CD4-positive, alpha-beta T cell treated with Interleukin-6 at 100 ng/mL for 8 hours (primary cell): ENCODE measurements around the gene CGB5.
"Not testable (repeated sequence)": the region's sequence is repeated elsewhere in the genome, so short reads cannot be mapped to it uniquely, and the experiment has no call there.

ENCODE experiments used
- DNase-seq: peaks from one replicate; pipeline ENCODE4 v3.0.0-alpha.2; 2020; ENCODE audit warnings: mixed read lengths, low spot score

CGB5 gene

DNA sequence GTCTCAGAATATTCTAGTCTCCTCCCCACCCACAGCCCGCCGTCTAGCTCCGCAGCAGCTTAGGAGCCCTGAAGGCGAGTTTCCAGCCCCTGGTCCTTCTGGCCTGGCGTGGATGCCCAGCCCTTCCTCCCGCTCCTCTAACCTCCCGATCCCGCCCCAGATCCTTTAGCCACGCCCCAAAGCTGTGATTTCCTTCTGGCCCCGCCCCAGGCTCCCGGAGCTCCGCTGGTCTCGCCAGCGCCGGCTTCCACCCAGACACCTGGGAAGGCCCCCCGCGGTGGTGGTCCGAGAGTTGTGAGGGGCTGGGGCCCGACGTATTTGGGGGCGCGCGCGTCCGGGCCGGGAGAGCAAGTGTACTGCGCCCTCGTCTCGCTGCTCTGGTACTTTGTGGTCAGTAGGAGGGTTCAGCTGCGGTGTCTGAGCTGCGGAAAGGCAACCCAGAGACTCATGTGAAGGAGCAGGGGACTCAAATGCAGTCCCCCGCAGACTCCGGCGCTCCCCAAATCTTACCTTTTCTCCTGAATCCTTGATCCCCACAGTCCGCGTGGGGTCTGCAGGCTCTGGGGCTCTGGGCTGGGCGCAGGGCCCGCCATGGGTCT, 14.1 kb downstream of the CGB5 start, which contains the start of gene CGB7:
CGB7 (minus strand) TSS at position 114 of the 599 bp plus-strand sequence. CDS start 2,374 bp downstream, outside the sequence.
- DNase-seq: peak; percentile 25

DNA sequence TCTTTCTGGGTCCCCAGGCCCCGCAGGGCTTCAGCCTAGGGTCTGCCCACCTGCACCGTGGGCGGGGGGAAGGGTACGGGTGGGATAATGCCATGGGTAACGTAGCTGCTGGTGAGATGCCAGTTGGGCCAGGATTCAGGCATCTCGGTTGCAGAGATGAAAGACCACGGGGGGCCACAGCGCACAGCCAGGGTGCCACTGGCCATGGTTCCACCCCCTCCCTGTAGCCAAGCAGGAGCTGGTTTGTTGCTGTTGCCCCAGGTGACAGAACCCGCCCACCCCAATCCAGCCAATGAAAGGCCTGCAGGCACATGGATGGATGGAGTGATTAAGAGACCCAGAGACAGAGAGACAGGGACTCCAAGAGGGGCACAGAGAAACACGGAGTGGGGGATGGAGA, 14.9 kb downstream of the CGB5 start:
- no peak for DNase-seq

DNA sequence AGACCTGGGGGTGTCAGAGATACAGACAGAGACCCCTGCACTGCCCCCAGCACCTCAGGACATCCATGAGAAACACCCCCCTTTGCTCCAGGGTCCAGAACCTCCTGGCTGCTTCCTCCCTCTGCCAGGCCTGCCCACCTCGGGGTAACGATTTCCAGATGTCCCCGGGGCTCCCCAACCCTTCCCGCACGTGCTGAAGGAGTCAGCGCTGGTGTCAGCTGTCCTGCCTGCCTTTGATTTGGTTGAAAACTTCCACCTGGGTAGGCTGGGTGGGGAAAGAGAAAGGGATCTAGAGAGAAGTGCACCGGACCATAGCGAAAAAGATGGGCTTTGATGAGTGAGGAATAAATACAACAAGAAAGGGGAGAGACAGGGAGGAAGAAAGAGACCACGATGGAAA, 15.4 kb downstream of the CGB5 start:
- DNase-seq: no peak

DNA sequence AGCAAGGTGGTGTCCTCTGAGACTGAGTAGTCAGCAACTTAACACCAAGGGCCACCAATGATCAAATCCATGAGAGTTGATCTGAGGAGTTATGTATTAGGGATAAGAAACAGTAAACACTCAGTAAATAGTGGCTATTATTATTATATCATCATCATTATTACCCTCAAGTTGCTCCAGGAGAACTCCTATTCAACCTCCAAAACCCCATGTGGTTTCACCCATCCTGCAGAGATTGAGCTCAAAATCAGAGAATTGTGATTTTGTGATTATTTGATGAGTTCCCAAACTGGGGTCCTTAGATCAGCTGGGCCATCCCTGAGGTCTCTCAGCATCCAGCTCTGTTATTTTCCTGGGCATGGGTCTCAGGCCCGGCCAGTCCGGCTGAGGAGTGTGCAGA, 17.4 kb downstream of the CGB5 start:
- no peak for DNase-seq

DNA sequence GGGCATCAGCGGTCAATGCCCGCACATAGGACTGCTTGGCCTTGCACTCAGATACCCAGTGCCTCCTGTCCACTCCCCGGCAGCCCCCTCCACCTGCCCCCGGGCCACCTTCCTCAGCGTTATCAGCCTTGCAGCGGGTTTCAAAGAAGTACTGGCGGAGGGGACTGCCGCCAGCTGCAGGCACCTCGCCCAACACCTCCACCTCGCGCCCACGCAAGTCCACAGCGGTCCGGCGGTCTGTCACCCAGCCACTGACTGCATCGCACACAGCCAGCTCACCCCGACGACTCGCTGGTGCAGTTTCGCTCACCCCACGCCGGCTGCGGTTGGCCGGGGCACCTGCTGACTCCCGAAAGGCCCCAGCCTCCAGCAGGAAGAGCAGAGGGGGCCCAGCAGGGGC, 17.8 kb downstream of the CGB5 start:
- DNase-seq: no peak

DNA sequence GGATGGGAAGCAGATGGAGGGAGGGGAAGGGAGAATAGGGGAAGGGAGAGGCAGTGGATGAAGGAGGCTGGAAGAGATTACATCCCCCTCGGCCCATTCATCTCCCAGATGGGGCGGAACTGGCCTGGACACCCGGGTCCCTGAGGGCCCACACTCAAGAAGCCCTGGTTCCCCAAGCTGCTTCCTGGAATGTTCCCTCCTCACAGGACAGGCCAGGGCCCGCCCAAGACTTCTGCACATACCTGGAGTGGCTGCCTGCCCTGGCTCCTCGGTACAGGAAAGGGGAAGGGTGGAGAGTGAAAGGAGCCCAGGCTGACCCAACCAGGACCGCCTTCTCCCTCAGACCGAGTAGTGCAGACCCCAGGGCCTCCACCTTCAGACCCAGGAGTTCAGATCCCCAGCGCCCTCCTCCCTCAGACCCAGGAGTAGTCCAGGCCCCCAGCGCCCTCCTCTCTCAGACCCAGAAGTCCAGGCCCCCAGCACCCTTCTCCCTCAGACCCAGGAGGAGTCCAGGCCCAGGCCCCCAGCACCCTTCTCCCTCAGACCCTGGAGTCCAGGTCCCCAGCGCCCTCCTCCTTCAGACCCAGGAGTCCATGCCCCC, 20.5 kb downstream of the CGB5 start:
- DNase-seq: no peak

DNA sequence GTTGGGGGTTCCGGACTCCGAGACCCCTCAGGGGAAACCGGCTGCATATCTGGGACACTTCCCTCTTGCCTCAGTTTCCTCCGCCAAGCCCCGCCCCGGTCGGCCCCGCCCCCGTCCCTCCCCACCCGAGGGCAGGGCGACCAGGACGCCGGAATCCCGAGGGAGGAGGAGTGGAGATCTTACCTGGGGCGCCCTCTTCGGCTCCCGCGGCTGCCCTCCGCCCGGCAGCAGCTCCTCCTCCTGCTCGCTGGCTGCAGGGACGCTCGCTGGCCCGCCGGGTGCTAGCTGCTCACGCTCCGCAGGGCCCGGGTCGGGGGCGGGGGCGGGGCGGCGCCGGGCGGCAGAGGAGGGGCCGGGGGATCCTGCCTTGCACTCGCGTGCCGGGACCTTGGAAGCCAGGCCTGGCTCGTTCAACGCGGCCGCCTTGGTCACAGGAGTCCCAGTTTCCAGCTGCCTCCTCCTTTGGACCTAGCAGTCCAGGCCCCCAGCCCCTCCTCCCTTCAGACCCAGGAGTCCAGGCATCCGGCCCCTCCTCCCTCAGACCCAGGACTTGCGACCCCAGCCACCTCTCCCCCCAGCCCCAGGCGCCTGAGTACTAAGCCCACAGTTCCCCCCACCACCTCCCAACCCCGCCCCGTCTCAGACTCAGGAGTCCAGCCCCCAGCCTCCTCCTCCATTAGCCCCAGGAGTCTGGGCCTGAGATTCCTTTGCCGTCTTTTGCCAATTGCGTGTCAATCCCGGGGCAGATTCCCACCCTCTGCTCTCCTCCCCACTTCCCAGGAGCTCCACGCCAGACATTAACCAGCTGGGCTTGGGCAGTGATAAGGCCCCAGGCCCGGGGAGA, 21.3 kb downstream of the CGB5 start, which contains the start of gene NTF4:
NTF4 (minus strand) TSS at position 51 of the 844 bp plus-strand sequence. CDS start 2,821 bp downstream, outside the sequence.
- DNase-seq: no peak

DNA sequence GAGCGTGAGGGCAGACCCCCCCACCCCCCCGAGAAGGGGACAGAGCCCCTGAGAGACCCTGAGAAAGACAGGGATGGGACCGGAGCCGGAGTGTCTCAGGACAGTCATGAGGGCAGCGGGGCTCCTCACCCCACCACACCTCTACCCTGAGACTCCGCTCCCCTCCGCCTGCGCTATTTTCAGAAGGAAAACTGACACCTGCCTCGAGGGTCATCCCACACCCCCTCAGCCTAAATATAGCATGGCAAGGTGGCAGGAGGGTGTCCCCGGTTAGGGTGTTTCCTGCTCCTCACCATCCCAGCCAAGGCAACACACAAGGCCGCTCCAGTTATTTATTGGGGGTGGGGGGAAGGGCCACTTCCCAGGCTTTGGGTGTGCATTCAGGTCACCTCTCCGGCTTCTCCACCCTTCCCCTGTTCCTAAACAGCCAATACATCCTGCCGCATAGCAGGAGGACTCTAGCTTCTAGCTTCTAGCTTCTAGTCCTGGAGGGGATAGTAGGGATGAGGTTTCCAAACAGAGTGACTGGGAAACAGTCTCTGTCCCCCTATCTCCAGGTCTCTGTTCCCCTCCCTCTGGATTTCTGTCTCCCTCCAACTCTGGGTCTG, 22.4 kb downstream of the CGB5 start:
- DNase-seq: no peak

DNA sequence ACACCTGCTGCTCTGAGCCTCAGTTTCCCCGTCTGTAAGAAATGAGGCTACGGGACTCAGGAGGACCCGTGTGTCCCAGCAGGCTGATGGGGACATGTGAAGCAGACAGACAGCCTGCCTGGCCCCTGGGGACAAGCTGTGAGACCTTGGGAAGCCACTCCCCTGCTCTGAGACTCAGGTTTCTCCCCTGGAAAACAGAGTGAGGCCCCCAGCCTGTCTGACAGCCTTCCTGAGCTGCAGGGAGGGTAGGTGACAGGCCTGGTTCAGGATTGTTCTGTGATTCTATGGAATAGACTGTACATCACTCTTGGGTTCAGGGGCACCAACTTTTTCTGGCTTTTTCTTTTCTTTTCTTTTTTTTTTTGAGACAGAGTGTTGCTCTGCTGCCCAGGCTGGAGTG, 23.9 kb downstream of the CGB5 start:
- DNase-seq: no peak

DNA sequence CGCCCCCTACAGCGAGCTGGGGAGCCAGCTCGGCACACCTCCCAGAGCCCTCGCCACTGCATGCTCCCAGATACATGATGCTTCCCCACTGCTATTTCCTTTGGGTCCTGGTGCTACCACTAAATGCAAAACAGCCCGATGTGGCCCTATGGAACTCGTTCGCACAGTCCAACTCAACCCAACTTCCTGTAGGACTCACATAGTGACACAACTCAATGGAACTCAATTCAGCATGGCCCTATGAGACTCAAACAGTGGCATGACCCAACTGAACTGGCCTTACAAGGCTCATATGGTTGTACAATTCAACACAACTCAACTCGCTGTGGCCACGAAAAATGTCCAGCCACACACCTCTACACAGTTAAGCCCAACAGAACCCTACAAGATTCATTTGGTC, 25.4 kb downstream of the CGB5 start:
- DNase-seq: no peak

DNA sequence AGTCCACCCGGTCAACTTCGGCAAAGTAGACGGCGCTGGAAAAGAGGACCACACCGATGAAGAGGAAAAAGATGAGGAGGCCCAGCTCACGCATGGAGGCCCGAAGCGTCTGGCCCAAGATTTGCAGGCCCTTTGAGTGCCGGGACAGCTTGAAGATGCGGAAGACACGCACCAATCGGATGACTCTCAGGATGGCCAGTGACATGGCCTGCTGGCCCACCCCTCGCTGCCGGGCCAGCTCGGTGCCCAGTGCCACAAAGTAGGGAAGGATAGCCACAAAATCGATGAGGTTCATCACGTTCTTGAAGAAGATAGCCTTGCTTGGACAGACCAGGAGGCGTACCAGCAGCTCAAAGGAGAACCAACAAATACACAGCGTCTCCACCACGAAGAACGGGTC, 26.8 kb downstream of the CGB5 start:
- no peak for DNase-seq

DNA sequence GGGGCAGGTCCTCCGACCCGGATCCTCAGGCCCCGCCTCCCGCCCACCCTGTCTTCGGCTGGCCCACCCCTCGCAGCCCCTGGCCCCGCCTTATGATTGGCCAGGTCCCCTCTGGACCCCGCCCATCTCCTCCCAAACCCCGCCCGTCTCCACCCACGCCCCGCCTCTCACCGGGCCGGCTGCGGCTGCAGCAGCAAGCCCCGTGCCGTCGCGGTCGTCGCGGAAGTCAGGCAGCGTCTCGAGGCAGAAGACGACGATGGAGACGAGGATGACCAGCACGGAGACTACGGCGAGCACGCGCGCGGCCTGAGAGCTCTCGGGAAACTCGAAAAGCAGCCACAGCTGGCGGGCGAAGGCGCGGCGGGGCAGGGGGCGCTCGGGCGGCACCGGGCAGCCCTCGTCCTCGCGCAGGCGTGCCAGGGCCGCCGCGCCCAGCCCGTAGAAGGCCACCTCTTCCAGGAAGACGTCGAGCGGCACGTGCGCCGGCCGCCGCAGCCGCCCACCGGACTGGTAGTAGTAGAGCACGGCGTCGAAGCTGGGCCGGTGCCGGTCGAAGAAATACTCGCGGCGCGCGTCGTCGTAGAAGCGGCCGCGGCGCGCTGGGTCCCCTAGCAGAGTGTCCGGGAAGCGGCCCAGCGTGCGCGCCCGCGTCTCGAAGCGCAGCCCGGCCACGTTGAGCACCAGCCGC, 28.4 kb downstream of the CGB5 start:
- DNase-seq: no peak

DNA sequence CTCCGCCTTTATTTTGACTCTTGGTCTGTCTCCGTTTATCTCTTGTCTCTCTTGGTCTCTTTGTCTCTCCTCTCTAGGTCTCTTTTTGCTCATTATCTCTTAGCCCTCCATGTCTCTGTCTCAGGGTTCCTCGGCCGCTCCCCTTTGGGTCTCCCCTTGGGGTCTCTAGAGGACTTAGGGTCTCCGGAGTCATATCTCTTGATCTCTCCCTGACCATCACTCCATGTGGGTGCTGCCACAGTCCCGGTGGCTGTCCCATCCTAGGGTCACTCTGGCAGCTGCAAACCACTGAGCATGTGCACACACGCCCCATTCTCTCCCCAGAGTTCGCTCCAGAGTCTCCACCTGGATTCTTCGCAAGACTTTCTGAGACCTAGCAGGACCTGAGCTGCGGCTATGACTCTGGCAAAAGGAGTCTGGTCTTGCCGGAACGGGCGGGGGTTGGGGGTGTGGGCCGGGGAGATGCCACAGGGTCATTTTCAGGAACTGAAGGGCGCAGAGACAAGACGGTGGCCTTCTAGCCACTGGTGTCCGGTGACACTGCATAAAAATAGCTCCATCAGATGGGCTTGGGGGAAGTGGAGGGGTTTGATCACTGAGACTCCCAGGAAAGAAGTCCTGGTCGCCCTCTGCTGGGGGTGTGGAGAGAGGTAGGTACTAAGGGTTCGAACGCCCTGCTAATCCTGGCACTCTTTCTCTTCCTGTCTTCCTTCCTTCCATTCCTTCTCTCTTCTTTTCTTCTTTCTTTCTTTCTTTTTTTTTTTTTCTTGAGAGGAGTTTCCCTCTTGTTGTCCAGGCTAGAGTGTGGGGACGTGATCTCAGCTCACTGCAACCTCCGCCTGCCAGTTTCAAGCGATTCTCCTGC, 30.1 kb downstream of the CGB5 start:
- DNase-seq: no peak

DNA sequence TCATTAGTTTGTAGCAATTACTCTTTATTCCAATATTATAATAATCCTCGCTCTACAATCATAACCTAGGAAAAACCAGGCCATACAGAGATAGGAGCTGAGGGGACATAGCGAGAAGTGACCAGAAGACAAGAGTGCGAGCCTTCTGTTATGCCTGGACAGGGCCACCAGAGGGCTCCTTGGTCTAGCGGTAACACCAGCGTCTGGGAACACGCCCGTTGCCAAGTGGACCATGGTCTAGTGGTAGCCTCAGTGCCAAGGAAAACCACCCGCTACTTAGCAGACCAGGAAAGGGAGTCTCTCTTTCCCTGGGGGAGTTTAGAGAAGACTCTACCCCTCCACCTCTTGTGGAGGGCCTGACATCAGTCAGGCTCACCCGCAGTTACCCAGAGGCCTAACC, 31.2 kb downstream of the CGB5 start:
- not testable (repeated sequence) for DNase-seq

DNA sequence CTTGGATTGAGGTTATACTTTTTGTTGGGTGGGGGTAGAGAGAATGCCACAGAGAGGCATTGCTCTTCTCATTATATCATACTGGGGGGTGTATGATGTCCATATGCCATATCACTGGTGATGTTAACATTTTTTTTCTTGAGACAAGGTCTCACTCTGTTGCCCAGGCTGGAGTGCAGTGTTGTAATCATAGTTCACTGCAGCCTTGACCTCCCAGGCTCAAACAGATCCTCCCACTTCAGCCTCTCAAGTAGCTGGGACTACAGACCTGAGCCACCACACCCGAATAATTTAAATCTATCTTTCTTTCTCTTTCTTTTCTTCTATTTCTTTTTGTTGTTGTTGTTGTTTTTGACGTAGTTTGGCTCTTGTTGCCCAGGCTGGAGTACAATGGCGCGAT, 36.7 kb downstream of the CGB5 start:
- no peak for DNase-seq

DNA sequence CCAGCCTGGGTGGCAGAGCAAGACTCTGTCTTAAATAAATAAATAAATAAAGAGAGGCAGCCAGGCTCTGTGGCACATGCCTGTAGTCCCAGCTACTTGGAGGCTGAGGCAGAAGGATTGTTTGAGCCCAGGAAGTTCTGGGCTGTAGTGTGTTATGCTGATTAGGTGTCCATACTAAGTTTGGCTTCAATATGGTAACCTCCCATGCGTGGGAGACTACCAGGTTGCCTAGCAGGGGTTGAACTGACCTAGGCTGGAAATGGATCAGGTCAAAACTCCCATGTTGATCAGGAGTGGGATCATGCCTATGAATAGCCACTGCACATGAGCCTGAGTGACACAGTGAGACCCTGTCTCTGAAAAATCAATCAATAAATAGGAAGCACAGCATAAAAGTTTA, 37.6 kb downstream of the CGB5 start:
- no peak for DNase-seq

DNA sequence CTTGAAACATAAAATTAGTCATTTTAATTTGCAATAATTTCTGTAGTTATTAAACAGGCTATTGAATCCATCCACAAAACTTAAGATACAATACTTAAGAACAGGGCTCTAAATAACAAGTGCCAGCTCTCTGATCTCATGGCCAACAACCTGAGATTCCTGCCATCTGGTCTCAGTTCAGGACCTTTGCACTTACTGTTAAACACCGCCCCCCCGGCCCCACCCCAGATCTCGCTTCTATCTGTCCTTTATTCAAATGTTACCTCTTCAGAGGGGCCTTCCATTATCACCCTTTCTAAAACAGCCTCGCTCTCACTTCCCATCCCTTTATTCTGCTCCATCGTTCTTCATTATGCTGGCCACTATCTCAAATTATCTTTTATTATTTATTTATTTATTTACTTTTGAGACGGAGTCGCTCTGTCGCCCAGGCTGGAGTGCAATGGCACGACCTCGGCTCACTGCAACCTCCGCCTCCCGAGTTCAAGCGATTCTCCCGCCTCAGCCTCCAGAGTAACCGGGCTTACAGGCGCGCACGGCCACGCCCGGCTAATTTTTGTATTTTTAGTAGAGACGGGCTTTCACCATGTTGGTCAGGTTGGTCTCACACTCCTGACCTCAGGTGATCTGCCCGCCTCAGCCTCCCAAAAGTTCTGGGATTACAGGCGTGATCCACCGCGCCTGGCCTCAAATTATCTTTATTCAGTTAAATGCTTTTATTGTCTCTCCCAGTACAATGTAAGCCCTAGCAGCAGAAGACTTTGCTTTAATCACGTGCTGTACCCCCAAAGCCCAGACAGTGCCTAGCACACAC, 40.8 kb downstream of the CGB5 start:
- no peak for DNase-seq

DNA sequence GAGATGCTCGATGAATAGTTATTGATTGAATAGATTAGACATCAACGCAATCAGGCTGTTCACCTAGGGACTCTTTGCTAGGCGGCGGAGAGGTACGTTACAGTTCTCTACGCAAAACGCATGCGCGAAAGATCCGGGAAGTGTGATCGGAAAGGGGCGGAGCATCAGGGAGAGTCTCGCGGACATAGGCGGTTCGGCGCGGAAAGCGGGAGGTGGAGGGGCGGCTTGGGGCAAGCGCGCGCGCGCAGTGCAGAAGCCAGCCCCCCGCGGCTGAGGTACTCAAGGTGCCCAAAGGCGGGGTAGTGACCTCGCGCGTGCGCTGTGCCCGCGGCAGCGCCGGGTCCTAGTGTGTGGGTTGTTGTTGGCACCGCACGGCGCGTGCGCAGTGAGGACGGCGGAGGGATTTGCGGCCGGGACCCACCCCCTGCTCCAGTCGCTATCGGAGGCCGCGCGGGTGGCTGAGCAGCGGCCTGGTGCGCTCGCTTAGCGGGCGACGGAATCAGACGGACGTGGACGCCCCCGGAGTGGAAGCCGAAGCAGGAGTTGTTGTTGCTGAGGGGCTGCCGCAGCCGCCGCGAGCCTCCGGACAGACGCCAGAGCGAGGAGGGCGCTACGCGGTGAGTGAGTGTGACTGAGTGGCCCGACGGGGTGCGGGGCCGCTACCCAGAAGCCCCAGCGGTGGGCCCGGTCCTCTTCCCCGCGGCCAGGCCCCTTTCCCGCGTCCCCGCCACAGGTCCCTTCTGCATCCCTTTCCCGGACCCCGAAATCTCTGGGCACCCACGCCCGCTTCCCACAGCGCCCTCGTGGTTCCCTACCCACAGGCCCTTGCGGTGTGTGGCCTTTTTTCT, 41.6 kb downstream of the CGB5 start, which contains the start of gene SNRNP70:
SNRNP70 (plus strand) TSS at position 432 of the 848 bp plus-strand sequence. CDS start 964 bp downstream, outside the sequence.
- DNase-seq: peak; percentile 100

DNA sequence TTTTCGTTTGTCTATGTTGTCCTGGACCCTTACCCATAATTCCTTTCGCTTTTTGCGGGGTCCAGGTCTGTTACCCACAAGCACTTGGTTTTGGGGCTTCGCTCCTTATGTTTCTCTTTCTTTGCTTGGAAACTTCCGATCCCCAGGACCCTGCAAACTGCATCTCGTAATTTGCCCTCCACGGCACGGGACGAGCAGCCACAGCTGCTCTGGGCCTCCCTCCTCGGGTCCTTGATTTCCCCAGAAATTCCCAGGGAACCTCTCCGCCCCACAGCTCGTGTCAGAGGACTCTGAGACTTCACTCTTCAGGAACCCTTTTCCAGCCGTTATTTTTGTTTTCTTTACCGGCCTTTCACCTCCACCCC, 42.2 kb downstream of the CGB5 start:
- no peak for DNase-seq
